ENCODE measurements around the gene PPARG.
"Not testable (repeated sequence)": the region's sequence is repeated elsewhere in the genome, so short reads cannot be mapped to it uniquely, and the experiment has no call there.

Gene PPARG

DNA sequence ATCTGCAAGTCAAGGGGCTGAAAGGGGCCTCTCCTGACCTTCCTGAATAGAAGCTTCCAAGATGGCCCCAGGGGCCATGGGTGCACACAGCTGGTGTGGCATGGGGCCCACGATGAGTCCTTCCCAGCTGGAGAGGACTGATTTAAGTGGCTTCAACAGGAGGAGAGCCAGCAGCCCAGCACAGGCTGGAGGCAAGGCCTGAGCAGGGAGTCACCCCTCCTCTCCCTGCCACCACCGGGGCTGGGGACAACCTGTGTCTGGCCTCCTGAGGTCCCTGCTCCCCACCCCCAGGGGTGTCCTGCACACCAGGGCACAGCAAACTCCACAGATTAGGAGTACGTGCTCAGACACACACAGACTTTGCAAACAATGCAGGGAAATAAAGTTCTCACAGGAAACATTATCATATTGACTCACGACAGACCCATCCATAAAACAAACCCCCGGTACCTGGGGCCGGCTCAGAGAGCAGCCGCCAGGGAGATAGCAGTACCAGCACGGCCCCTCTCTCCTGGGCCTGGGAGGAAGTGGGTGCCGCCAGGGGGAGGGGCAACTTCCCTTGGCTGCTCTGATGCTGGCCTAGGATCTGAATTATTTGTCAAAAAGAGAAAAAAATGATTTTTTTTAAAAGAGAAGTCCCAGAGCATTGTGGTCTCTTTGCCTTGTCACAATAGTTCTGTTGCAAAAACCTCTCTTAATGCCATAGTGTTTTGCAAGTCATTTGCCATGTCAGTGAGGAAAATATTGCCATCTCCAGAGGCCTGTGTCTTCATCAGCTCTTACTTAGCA lies 173.5 kb downstream of the PPARG start:
- no peak for DNase-seq (ENCODE audit: low spot score)

DNA sequence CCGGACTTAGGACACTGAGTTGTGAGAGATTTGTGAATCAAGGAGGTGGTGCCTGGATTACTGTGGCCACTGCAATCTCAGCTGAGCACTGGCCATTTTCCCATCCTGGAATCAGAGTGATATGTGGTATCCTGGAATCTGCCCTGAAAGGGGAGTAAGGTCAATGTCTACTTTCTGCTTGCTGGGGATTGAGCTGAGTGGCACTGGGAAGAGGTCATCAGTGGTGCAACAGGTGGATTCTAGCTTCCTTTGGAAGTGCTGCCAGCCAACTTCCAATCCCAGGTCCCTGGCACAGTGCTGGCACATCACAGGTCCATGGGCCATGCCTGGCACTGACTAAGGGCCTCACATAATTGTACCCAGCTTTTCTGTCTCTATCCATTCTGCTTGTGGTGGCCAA lies 174.8 kb downstream of the PPARG start:
- no peak for DNase-seq (ENCODE audit: low spot score)

DNA sequence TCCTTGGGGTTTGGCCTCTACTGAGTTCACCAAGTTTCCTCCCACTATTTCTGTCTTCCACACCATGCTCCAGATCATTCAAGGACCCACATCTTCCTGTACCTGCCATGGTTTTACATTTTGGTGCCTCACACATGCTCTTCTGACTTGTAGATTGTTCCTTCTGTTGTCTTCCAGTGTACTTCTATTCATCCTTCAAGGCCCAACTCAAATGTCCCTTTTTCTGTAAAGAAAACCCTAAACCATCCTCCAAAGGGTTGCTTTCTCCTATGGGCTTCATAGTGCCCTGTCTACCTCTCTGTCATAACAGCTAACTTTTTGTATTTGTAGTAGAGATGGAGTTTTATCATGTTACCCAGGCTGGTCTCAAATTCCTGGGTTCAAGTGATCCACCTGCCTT lies 175.3 kb downstream of the PPARG start:
- DNase-seq (ENCODE audit: low spot score), result no peak

- no peak for DNase-seq (ENCODE audit: low spot score)
Measured at GRCh38 chr3:12465151-12465835, 176.4 kb downstream of the PPARG start.

GRCh38 chr3:12465836-12466225 lies 177.0 kb downstream of the PPARG start:
- no peak for DNase-seq (ENCODE audit: low spot score)

- DNase-seq (ENCODE audit: low spot score), result no peak
Measured at GRCh38 chr3:12467746-12468145, 178.9 kb downstream of the PPARG start.

- no peak for DNase-seq (ENCODE audit: low spot score)
Measured at GRCh38 chr3:12468276-12468675, 179.4 kb downstream of the PPARG start.

DNA sequence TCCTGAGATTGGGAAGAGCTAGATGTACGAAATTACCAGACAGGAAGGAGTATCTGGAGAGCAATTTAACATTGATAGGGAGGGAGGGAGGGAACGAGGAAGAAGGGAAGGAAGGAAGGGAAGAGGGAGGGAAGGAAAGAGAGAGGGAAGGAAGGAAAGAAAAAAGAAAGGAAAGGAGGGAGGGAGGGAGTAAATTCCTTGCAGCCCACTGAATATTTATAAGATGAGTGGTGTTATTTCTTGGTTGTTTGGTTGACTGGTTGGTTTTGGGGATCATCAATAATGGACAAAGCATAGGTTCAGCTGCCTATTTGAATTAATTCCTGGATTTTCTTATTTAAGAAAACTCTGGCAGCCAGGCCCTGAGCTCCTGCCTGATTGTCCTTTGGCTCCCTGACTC lies 179.9 kb downstream of the PPARG start:
- no peak for DNase-seq (ENCODE audit: low spot score)

- not testable (repeated sequence) for DNase-seq (ENCODE audit: low spot score)
Measured at GRCh38 chr3:12469222-12469621, 180.4 kb downstream of the PPARG start.

DNA sequence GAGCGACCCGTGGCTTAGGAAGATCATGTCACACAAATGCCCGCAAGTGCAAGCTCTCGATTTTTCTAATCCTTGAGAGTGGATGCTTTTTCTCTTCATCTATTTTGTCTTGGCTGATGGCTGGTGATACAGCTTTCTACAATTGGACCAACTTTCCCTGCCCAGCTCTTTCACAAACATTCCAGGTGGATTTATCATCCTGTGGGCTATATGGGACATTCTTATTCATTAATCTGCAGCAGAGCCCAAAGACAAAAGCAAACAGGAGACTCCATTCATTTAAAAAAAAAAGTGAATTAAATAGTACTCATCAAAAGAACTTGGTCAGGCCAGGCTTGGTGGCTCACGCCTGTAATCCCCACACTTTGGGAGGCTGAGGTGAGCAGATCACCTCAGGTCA lies 181.2 kb downstream of the PPARG start:
- no peak for DNase-seq (ENCODE audit: low spot score)

DNA sequence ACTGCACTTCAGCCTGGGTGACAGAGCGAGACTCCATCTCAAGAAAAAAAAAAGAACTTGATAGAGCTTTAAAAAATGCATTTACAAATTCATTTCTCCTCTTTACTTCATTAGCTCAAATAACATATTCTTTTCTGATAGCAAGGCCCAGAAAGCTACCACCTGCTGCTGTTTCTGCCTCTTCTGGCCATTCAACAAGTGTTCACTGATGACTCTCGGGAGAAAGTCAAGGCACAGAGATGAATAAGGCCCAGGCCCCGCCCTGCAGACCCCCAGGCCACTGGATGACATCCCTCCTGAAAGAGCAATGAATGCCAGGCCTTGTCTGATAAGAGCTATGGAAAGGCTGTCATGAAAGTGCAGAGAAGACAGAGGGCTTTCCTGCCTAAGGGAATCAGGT lies 181.8 kb downstream of the PPARG start:
- DNase-seq (ENCODE audit: low spot score), result no peak

GRCh38 chr3:12471241-12471640 lies 182.4 kb downstream of the PPARG start:
- no peak for DNase-seq (ENCODE audit: low spot score)

- no peak for DNase-seq (ENCODE audit: low spot score)
Measured at GRCh38 chr3:12472000-12472610, 183.2 kb downstream of the PPARG start.

- no peak for DNase-seq (ENCODE audit: low spot score)
Measured at GRCh38 chr3:12472796-12473195, 183.9 kb downstream of the PPARG start.

GRCh38 chr3:12473511-12473910 lies 184.6 kb downstream of the PPARG start:
- DNase-seq (ENCODE audit: low spot score), result no peak

DNA sequence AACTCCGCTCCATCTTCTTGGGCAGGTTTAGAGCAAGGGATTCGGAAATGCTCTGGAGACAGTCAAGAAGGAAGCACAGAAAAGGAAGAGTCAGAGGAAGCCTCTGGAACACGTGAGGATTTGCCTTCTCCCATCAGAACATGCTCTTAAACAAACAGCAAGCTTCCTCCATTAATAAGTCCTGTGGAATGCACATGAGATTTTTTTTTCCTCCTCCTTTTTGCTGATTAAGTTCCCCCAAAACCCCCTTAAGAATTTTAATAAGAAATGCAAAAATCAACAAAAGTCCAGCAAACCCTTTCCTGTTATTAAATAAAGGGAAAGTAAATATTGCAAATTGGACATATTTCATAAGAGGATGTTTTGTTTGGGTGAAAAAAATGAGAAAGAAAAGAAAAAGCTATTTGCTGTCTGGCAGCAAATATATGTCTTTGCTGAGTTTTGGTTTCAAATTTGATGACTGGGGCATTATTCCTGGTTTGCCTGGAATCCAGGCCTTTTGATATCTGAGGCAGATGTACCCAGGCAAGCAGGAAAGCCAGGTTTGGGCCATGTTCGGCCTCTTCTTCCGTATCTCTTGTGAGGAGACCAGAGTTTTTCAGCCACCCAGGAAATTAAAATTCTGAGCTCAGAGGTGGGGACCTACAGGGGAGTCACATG lies 187.5 kb downstream of the PPARG start:
- DNase-seq (ENCODE audit: low spot score), result no peak

DNA sequence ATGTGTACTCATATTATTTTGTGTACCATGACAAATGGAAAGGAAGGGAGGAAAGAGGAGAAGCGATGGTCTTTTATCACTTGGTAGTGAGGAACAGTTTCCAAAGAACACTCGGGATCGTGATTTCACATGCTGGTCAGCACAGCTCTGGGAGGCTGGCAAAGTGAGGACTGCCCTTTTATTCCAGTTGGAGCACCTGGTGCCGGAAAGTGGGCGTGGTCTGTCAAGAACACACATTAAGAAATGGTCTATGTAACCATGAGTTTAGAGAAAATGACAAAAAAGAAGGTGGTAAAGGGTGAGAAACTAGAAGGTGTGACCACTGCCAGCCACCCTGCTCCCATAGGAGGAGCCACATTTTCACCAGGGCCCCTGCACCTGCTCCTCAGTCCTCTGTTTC lies 188.4 kb downstream of the PPARG start:
- no peak for DNase-seq (ENCODE audit: low spot score)

DNA sequence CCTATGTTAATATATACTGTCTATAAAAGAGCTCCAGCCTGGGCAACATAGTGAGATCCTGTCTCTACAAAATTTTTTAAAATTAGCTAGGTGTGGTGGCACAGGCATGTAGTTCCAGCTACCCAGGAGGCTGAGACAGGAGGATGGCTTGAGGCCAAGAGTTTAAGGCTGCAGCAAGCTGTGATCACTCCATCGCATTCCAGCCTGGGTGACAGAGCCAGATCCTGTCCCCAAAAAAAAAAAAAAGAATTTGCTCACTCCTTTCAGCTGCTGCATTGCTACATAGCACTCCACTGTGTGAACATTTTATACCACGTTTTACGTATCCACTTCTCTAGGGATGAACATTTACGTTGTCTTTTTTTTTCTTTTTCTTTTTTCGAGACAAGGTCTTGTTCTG lies 189.5 kb downstream of the PPARG start:
- no peak for DNase-seq (ENCODE audit: low spot score)

DNA sequence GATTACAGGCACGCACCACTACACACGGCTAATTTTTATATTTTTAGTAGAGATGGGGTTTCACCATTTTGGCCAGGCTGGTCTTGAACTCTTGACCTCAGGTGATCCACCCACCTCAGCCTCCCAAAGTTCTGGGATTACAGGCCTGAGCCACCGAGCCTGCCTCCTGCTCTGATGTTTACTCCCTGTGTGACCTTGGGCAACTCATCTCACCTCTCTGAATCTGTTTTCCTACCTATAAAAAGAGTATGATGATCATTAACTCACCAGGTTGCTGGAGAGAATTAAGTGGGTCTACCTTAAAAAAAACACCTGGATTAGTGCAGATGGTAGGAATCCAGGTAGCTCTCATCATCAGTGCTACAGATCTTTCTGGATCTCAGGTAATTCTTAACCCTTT lies 190.3 kb downstream of the PPARG start:
- DNase-seq (ENCODE audit: low spot score), result not testable (repeated sequence)

- peak; percentile 63 for DNase-seq (ENCODE audit: low spot score)
Measured at GRCh38 chr3:12479919-12480427, 191.1 kb downstream of the PPARG start.

GRCh38 chr3:12483410-12483809 lies 194.5 kb downstream of the PPARG start:
- DNase-seq (ENCODE audit: low spot score), result no peak

- no peak for DNase-seq (ENCODE audit: low spot score)
Measured at GRCh38 chr3:12483872-12484197, 195.0 kb downstream of the PPARG start.
